ENCODE results near the gene ALB.

Gene ALB

GRCh38 chr4:73454920-73455319, 50.8 kb downstream of the ALB start:
- no peak overlapping the region for H3K4me3 ChIP-seq (ENCODE audit: low read depth, low read length, poor library complexity, severe bottlenecking)
- no peaks in the 10 kb centered on the region for H3K4me1 ChIP-seq (ENCODE audit: insufficient read depth, low read length, severe bottlenecking)
- no peaks in the 10 kb centered on the region for H3K9me3 ChIP-seq (ENCODE audit: low read length)
- H3K36me3 ChIP-seq (ENCODE audit: insufficient read depth, low read length) = no peaks in the 10 kb centered on the region
- H3K9ac ChIP-seq (ENCODE audit: low read length) = no peak overlapping the region
- TF ChIP-seq CTCF (IDR thresholded peaks at IDR 0.05; ENCODE audit: low read length) = no peak
- TF ChIP-seq EZH2 (IDR thresholded peaks at IDR 0.05; ENCODE audit: borderline replicate concordance, low read length) = no peak
- H3F3A ChIP-seq (ENCODE audit: insufficient read depth, low read length) = no peaks in the 10 kb centered on the region
- no peak overlapping the region for H2AFZ ChIP-seq (ENCODE audit: low read length)
- no peaks in the 10 kb centered on the region for H4K20me1 ChIP-seq (ENCODE audit: insufficient read depth, low read length)
- H3K79me2 ChIP-seq (ENCODE audit: insufficient read depth, low read length) = no peaks in the 10 kb centered on the region
- no peaks in the 10 kb centered on the region for H3K27me3 ChIP-seq (ENCODE audit: insufficient read depth, low read length)
- no peak overlapping the region for H3K27ac ChIP-seq (ENCODE audit: low read depth, low read length, poor library complexity, severe bottlenecking)
- no peak overlapping the region for H3K4me2 ChIP-seq (ENCODE audit: low read length)
- H3K9me2 ChIP-seq (ENCODE audit: low read depth, low read length) = no peaks in the 10 kb centered on the region

- Histone ChIP-seq H3K27ac (ENCODE audit: low read depth, low read length, poor library complexity, severe bottlenecking) (no peak overlapping the region), H3K4me3 (ENCODE audit: low read depth, low read length, poor library complexity, severe bottlenecking) (no peak overlapping the region), H3K9ac (ENCODE audit: low read length) (no peak overlapping the region), H2AFZ (ENCODE audit: low read length) (no peak overlapping the region), H3K9me3 (ENCODE audit: low read length) (no peaks in the 10 kb centered on the region), H3K36me3 (ENCODE audit: insufficient read depth, low read length) (no peaks in the 10 kb centered on the region), H3K79me2 (ENCODE audit: insufficient read depth, low read length) (no peaks in the 10 kb centered on the region), H3F3A (ENCODE audit: insufficient read depth, low read length) (no peaks in the 10 kb centered on the region), H4K20me1 (ENCODE audit: insufficient read depth, low read length) (no peaks in the 10 kb centered on the region), H3K4me2 (ENCODE audit: low read length) (no peak overlapping the region), H3K4me1 (ENCODE audit: insufficient read depth, low read length, severe bottlenecking) (no peaks in the 10 kb centered on the region), H3K27me3 (ENCODE audit: insufficient read depth, low read length) (no peaks in the 10 kb centered on the region), H3K9me2 (ENCODE audit: low read depth, low read length) (no peaks in the 10 kb centered on the region)
- TF ChIP-seq EZH2 (IDR thresholded peaks at IDR 0.05; ENCODE audit: borderline replicate concordance, low read length) (no peak), CTCF (IDR thresholded peaks at IDR 0.05; ENCODE audit: low read length) (no peak)
Measured at GRCh38 chr4:73456177-73457022, 52.3 kb downstream of the ALB start.

- Histone ChIP-seq H3K9me2 (ENCODE audit: low read depth, low read length) (no peaks in the 10 kb centered on the region), H3K4me2 (ENCODE audit: low read length) (no peak overlapping the region), H2AFZ (ENCODE audit: low read length) (no peak overlapping the region), H3K4me3 (ENCODE audit: low read depth, low read length, poor library complexity, severe bottlenecking) (no peak overlapping the region), H3F3A (ENCODE audit: insufficient read depth, low read length) (no peaks in the 10 kb centered on the region), H4K20me1 (ENCODE audit: insufficient read depth, low read length) (no peaks in the 10 kb centered on the region), H3K27ac (ENCODE audit: low read depth, low read length, poor library complexity, severe bottlenecking) (no peak overlapping the region), H3K9me3 (ENCODE audit: low read length) (no peaks in the 10 kb centered on the region), H3K27me3 (ENCODE audit: insufficient read depth, low read length) (no peaks in the 10 kb centered on the region), H3K79me2 (ENCODE audit: insufficient read depth, low read length) (no peaks in the 10 kb centered on the region), H3K9ac (ENCODE audit: low read length) (no peak overlapping the region), H3K4me1 (ENCODE audit: insufficient read depth, low read length, severe bottlenecking) (no peaks in the 10 kb centered on the region), H3K36me3 (ENCODE audit: insufficient read depth, low read length) (no peaks in the 10 kb centered on the region)
- no peak for TF ChIP-seq CTCF (IDR thresholded peaks at IDR 0.05; ENCODE audit: low read length)
- no peak for TF ChIP-seq EZH2 (IDR thresholded peaks at IDR 0.05; ENCODE audit: borderline replicate concordance, low read length)
Measured at GRCh38 chr4:73458184-73459047, 54.3 kb downstream of the ALB start.
